GM23338 (cell line): Measurements from ENCODE around the gene WDR54. TPM values are rescaled to one million over a fixed set of nuclear protein-coding genes. Genes with fewer than 3 reads are reported as not detected.

ENCODE experiments used
- ATAC-seq: fragments of 200-7000 bp; cut with Tn5 transposase; 3 replicates; pipeline ENCODE4 v1.9.1; 2020
- DNase-seq: peaks from one replicate; pipeline ENCODE4 v3.0.0-alpha.2; 2015; ENCODE audit warnings: low spot score
- H2AFZ ChIP-seq: fragments of 200-600 bp; sonication (generic); 2 replicates; pipeline ENCODE4 v1.8.0; 2016; ENCODE audit warnings: antibody characterized with exemption, mild to moderate bottlenecking, moderate library complexity
- H3F3A ChIP-seq: fragments of 200-600 bp; sonication (generic); replicated peaks from 2 replicates; pipeline ENCODE4 v1.8.0; 2017; ENCODE audit warnings: antibody characterized with exemption, mixed run types, low read depth
- H3K27ac ChIP-seq: fragments of 200-600 bp; sonication (generic); 2 replicates; pipeline ENCODE4 v1.6.1; 2016; ENCODE audit warnings: low read depth
- H3K27me3 ChIP-seq: fragments of 200-600 bp; sonication (generic); 2 replicates; pipeline ENCODE4 v1.8.0; 2016; ENCODE audit warnings: mild to moderate bottlenecking, mixed run types, moderate library complexity; ENCODE audit not compliant: insufficient read depth
- H3K36me3 ChIP-seq: fragments of 200-600 bp; sonication (generic); 2 replicates; pipeline ENCODE4 v1.8.0; 2016; ENCODE audit warnings: mild to moderate bottlenecking; ENCODE audit not compliant: insufficient read depth
- H3K4me1 ChIP-seq: fragments of 200-600 bp; sonication (generic); 2 replicates; pipeline ENCODE4 v1.8.0; 2016; ENCODE audit warnings: mild to moderate bottlenecking, moderate library complexity; ENCODE audit not compliant: insufficient read depth
- H3K4me2 ChIP-seq: fragments of 200-600 bp; sonication (generic); 2 replicates; pipeline ENCODE4 v1.7.1; 2017; ENCODE audit warnings: mixed run types
- H3K4me3 ChIP-seq: fragments of 200-600 bp; sonication (generic); 2 replicates; pipeline ENCODE4 v1.6.1; 2016; ENCODE audit warnings: mixed run types
- H3K79me2 ChIP-seq: fragments of 200-600 bp; sonication (generic); replicated peaks from 2 replicates; pipeline ENCODE4 v1.8.0; 2017; ENCODE audit warnings: mild to moderate bottlenecking; ENCODE audit not compliant: insufficient read depth
- H3K9me2 ChIP-seq: fragments of 200-600 bp; sonication (generic); 2 replicates; pipeline ENCODE4 v1.8.0; 2017; ENCODE audit not compliant: insufficient read depth
- H4K20me1 ChIP-seq: fragments of 200-600 bp; sonication (generic); replicated peaks from 2 replicates; pipeline ENCODE4 v1.8.0; 2017; ENCODE audit warnings: mild to moderate bottlenecking; ENCODE audit not compliant: insufficient read depth
- H3K27ac Mint-ChIP-seq: 2 replicates; pipeline ENCODE4 v1.8.0; 2020; ENCODE audit warnings: inconsistent platforms, mild to moderate bottlenecking, moderate library complexity, mixed read lengths
- H3K27me3 Mint-ChIP-seq: 3 replicates; pipeline ENCODE4 v1.8.0; 2022; ENCODE audit warnings: low read depth, mild to moderate bottlenecking, moderate library complexity, mixed read lengths, inconsistent platforms; ENCODE audit not compliant: insufficient read depth, poor library complexity
- H3K36me3 Mint-ChIP-seq: 3 replicates; pipeline ENCODE4 v1.8.0; 2021; ENCODE audit warnings: low read depth, mild to moderate bottlenecking, inconsistent platforms, moderate library complexity, mixed read lengths
- H3K4me1 Mint-ChIP-seq: 3 replicates; pipeline ENCODE4 v1.8.0; 2020; ENCODE audit warnings: mild to moderate bottlenecking, inconsistent platforms, mixed read lengths
- H3K4me3 Mint-ChIP-seq: 3 replicates; pipeline ENCODE4 v1.8.0; 2021; ENCODE audit warnings: moderate library complexity, mild to moderate bottlenecking, inconsistent platforms, mixed read lengths
- H3K9me3 Mint-ChIP-seq: 3 replicates; pipeline ENCODE4 v1.8.0; 2020; ENCODE audit warnings: moderate library complexity, mild to moderate bottlenecking, inconsistent platforms, mixed read lengths
- ETS1 ChIP-seq: IDR thresholded peaks from 2 replicates; pipeline ENCODE4 v1.6.1; 2016; ENCODE audit warnings: antibody characterized with exemption
- EZH2phosphoT487 ChIP-seq: fragments of 200-600 bp; sonication (generic); IDR thresholded peaks from one replicate; pipeline ENCODE4 v1.8.1; 2018; ENCODE audit warnings: antibody characterized with exemption; ENCODE audit not compliant: unreplicated experiment
- POLR2AphosphoS5 ChIP-seq: IDR thresholded peaks from 2 replicates; pipeline ENCODE4 v1.6.1; 2016; ENCODE audit warnings: antibody characterized with exemption, low read depth
- polyA plus RNA-seq: library from polyadenylated mRNA; unstranded; fragments of >200 nt; fragmentation: Nextera tagmentation; extraction: Ambion mirVana; gene quantifications from 2 replicates; pipeline ENCODE4 v1.2.1, GENCODE V29; 2016
- total RNA-seq: library from RNA; depleted of rRNA; stranded (reverse); fragments of >200 nt; shearing (Covaris generic); gene quantifications from 2 replicates; pipeline ENCODE4 v1.2.3, GENCODE V29; 2014
- TF ChIP-seq, protein P1 (sequence below): fragments of 250-450 bp; sonication (Bioruptor Pico); IDR thresholded peaks from 2 replicates; pipeline ENCODE4 v1.5.0; 2020; ENCODE audit warnings: mild to moderate bottlenecking, moderate library complexity

WDR54 gene
- total and polyA plus RNA-seq, 2 experiments from 2014 or later: 41.3 to 42.6 TPM

GRCh38 chr2:74450570-74451190 is 29.1 kb downstream of the WDR54 start:
- H3K27me3 ChIP-seq: no peaks in the 10 kb centered on the region
- no peaks in the 10 kb centered on the region; the same call in 1 of the 2 replicates for H3K79me2 ChIP-seq
- no peak overlapping the region for H3K4me3 ChIP-seq
- H3K27ac ChIP-seq: no peak overlapping the region
- no peaks in the 10 kb centered on the region for H4K20me1 ChIP-seq
- ATAC-seq: no peak
- Mint-ChIP-seq H3K4me1 (peaks cover 6% of the 10 kb centered on the region), H3K27me3 (peaks cover 10% of the 10 kb centered on the region), H3K4me3 (no peak overlapping the region), H3K36me3 (no peaks in the 10 kb centered on the region), H3K27ac (no peak overlapping the region), H3K9me3 (no peaks in the 10 kb centered on the region; the same call in 2 of the 3 replicates)
- no peak overlapping the region for H2AFZ ChIP-seq
- peaks cover 4% of the 10 kb centered on the region; the same call in 1 of the 2 replicates for H3K4me1 ChIP-seq
- no peak for TF ChIP-seq EZH2phosphoT487
- no peak for TF ChIP-seq POLR2AphosphoS5
- no peak for TF ChIP-seq ETS1
- TF ChIP-seq, protein P1, sequence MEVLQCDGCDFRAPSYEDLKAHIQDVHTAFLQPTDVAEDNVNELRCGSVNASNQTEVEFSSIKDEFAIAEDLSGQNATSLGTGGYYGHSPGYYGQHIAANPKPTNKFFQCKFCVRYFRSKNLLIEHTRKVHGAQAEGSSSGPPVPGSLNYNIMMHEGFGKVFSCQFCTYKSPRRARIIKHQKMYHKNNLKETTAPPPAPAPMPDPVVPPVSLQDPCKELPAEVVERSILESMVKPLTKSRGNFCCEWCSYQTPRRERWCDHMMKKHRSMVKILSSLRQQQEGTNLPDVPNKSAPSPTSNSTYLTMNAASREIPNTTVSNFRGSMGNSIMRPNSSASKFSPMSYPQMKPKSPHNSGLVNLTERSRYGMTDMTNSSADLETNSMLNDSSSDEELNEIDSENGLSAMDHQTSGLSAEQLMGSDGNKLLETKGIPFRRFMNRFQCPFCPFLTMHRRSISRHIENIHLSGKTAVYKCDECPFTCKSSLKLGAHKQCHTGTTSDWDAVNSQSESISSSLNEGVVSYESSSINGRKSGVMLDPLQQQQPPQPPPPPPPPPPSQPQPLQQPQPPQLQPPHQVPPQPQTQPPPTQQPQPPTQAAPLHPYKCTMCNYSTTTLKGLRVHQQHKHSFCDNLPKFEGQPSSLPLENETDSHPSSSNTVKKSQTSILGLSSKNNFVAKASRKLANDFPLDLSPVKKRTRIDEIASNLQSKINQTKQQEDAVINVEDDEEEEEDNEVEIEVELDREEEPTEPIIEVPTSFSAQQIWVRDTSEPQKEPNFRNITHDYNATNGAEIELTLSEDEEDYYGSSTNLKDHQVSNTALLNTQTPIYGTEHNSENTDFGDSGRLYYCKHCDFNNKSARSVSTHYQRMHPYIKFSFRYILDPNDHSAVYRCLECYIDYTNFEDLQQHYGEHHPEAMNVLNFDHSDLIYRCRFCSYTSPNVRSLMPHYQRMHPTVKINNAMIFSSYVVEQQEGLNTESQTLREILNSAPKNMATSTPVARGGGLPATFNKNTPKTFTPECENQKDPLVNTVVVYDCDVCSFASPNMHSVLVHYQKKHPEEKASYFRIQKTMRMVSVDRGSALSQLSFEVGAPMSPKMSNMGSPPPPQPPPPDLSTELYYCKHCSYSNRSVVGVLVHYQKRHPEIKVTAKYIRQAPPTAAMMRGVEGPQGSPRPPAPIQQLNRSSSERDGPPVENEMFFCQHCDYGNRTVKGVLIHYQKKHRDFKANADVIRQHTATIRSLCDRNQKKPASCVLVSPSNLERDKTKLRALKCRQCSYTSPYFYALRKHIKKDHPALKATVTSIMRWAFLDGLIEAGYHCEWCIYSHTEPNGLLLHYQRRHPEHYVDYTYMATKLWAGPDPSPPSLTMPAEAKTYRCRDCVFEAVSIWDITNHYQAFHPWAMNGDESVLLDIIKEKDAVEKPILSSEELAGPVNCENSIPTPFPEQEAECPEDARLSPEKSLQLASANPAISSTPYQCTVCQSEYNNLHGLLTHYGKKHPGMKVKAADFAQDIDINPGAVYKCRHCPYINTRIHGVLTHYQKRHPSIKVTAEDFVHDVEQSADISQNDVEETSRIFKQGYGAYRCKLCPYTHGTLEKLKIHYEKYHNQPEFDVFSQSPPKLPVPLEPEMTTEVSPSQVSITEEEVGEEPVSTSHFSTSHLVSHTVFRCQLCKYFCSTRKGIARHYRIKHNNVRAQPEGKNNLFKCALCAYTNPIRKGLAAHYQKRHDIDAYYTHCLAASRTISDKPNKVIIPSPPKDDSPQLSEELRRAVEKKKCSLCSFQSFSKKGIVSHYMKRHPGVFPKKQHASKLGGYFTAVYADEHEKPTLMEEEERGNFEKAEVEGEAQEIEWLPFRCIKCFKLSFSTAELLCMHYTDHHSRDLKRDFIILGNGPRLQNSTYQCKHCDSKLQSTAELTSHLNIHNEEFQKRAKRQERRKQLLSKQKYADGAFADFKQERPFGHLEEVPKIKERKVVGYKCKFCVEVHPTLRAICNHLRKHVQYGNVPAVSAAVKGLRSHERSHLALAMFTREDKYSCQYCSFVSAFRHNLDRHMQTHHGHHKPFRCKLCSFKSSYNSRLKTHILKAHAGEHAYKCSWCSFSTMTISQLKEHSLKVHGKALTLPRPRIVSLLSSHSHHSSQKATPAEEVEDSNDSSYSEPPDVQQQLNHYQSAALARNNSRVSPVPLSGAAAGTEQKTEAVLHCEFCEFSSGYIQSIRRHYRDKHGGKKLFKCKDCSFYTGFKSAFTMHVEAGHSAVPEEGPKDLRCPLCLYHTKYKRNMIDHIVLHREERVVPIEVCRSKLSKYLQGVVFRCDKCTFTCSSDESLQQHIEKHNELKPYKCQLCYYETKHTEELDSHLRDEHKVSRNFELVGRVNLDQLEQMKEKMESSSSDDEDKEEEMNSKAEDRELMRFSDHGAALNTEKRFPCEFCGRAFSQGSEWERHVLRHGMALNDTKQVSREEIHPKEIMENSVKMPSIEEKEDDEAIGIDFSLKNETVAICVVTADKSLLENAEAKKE (CRISPR knock-in tag): no peak
- no peak overlapping the region for H3K4me2 ChIP-seq
- H3K9me2 ChIP-seq: no peaks in the 10 kb centered on the region
- DNase-seq: no peak
- H3F3A ChIP-seq: peaks cover 9% of the 10 kb centered on the region; the same call in 1 of the 2 replicates
- H3K36me3 ChIP-seq: no peaks in the 10 kb centered on the region
